H9 (cell line): Measurements from ENCODE around the gene TMEM91. TPM values are rescaled to one million over a fixed set of nuclear protein-coding genes. Genes with fewer than 3 reads are reported as not detected.

ENCODE experiments used
- DNase-seq: peaks from one replicate; pipeline ENCODE4 v3.0.0-alpha.2; 2017
- H2AFZ ChIP-seq: one replicate; pipeline ENCODE4 v1.6.1; 2013; ENCODE audit warnings: mild to moderate bottlenecking, low read length, control low read depth, moderate library complexity
- H2AK5ac ChIP-seq: 2 replicates; pipeline ENCODE4 v1.6.1; 2013; ENCODE audit warnings: low read length, control low read depth, mixed read lengths; ENCODE audit not compliant: insufficient read length
- H2BK120ac ChIP-seq: one replicate; pipeline ENCODE4 v1.6.1; 2013; ENCODE audit warnings: low read depth, mild to moderate bottlenecking, low read length, control low read depth, inconsistent platforms; ENCODE audit not compliant: poor library complexity, severe bottlenecking
- H2BK12ac ChIP-seq: 2 replicates; pipeline ENCODE4 v1.6.1; 2013; ENCODE audit warnings: low read length, control low read depth, mixed read lengths, low read depth; ENCODE audit not compliant: insufficient read length
- H2BK15ac ChIP-seq: 2 replicates; pipeline ENCODE4 v1.6.1; 2013; ENCODE audit warnings: low read depth, low read length, control low read depth
- H2BK20ac ChIP-seq: one replicate; pipeline ENCODE4 v1.6.1; 2013; ENCODE audit warnings: low read depth, mild to moderate bottlenecking, low read length, control low read depth, inconsistent platforms; ENCODE audit not compliant: poor library complexity, severe bottlenecking
- H2BK5ac ChIP-seq: 2 replicates; pipeline ENCODE4 v1.6.1; 2013; ENCODE audit warnings: low read length, control low read depth, mixed read lengths; ENCODE audit not compliant: insufficient read length
- H3K14ac ChIP-seq: 2 replicates; pipeline ENCODE4 v1.6.1; 2013; ENCODE audit warnings: low read length, control low read depth; ENCODE audit not compliant: insufficient read depth
- H3K18ac ChIP-seq: 2 replicates; pipeline ENCODE4 v1.6.1; 2013; ENCODE audit warnings: low read depth, mild to moderate bottlenecking, mixed read lengths, low read length, control low read depth; ENCODE audit not compliant: insufficient read length
- H3K23ac ChIP-seq: 2 replicates; pipeline ENCODE4 v1.6.1; 2013; ENCODE audit warnings: low read length, control low read depth, mixed read lengths, low read depth; ENCODE audit not compliant: insufficient read length
- H3K23me2 ChIP-seq: 2 replicates; pipeline ENCODE4 v1.6.1; 2013; ENCODE audit warnings: low read depth, mild to moderate bottlenecking, mixed read lengths, low read length, control low read depth; ENCODE audit not compliant: insufficient read length, poor library complexity, severe bottlenecking
- H3K27ac ChIP-seq: 2 replicates; pipeline ENCODE4 v1.5.1; 2013; ENCODE audit warnings: low read length, control low read depth, mixed read lengths, low read depth; ENCODE audit not compliant: insufficient read length
- H3K27me3 ChIP-seq: 2 replicates; pipeline ENCODE4 v1.6.1; 2013; ENCODE audit warnings: low read length, control low read depth, inconsistent platforms; ENCODE audit not compliant: insufficient read depth
- H3K4ac ChIP-seq: 2 replicates; pipeline ENCODE4 v1.6.1; 2013; ENCODE audit warnings: low read depth, mild to moderate bottlenecking, control low read depth, inconsistent platforms, low read length, moderate library complexity
- H3K4me1 ChIP-seq: 2 replicates; pipeline ENCODE4 v1.6.1; 2013; ENCODE audit warnings: low read length, control low read depth, inconsistent platforms; ENCODE audit not compliant: insufficient read depth
- H3K4me2 ChIP-seq: 2 replicates; pipeline ENCODE4 v1.6.1; 2013; ENCODE audit warnings: low read length, control low read depth, mixed read lengths; ENCODE audit not compliant: insufficient read length, insufficient read depth
- H3K56ac ChIP-seq: 2 replicates; pipeline ENCODE4 v1.6.1; 2013; ENCODE audit warnings: low read depth, mild to moderate bottlenecking, mixed read lengths, low read length, control low read depth; ENCODE audit not compliant: insufficient read length
- H3K79me1 ChIP-seq: 2 replicates; pipeline ENCODE4 v1.6.1; 2013; ENCODE audit warnings: low read depth, mild to moderate bottlenecking, moderate library complexity, low read length, control low read depth, inconsistent platforms; ENCODE audit not compliant: insufficient read depth, poor library complexity, severe bottlenecking
- H3K79me2 ChIP-seq: 2 replicates; pipeline ENCODE4 v1.6.1; 2013; ENCODE audit warnings: low read length, control low read depth, inconsistent platforms; ENCODE audit not compliant: insufficient read depth
- H3K9ac ChIP-seq: 2 replicates; pipeline ENCODE4 v1.6.1; 2013; ENCODE audit warnings: low read length, control low read depth, mixed read lengths; ENCODE audit not compliant: insufficient read length; ENCODE audit errors: extremely low read depth
- H3K9me3 ChIP-seq: one replicate; pipeline ENCODE4 v1.6.1; 2013; ENCODE audit warnings: low read depth, low read length, inconsistent platforms; ENCODE audit not compliant: control insufficient read depth
- H3T11ph ChIP-seq: one replicate; pipeline ENCODE4 v1.6.1; 2013; ENCODE audit warnings: mild to moderate bottlenecking, low read length, control low read depth, inconsistent platforms
- H4K20me1 ChIP-seq: one replicate; pipeline ENCODE4 v1.6.1; 2013; ENCODE audit not compliant: control insufficient read depth, insufficient read length, insufficient read depth
- H4K5ac ChIP-seq: 2 replicates; pipeline ENCODE4 v1.6.1; 2013; ENCODE audit warnings: low read depth, mild to moderate bottlenecking, mixed read lengths, low read length, control low read depth; ENCODE audit not compliant: insufficient read length
- H4K8ac ChIP-seq: replicated peaks from 2 replicates; pipeline ENCODE4 v1.6.1; 2013; ENCODE audit warnings: low read length, control low read depth, mixed read lengths, low read depth; ENCODE audit not compliant: insufficient read length
- H4K91ac ChIP-seq: 2 replicates; pipeline ENCODE4 v1.6.1; 2013; ENCODE audit warnings: low read depth, mild to moderate bottlenecking, moderate library complexity, mixed read lengths, low read length, control low read depth; ENCODE audit not compliant: insufficient read length
- H3K27ac Mint-ChIP-seq, 3 experiments: 2 replicates in 2 of 3; 3 replicates in 1 of 3; pipeline ENCODE4 v1.8.0; 2020 to 2021; ENCODE audit warnings: mixed read lengths in 3 of 3, mild to moderate bottlenecking in 1 of 3, moderate library complexity in 1 of 3
- H3K27me3 Mint-ChIP-seq: 2 replicates; pipeline ENCODE4 v1.8.0; 2021; ENCODE audit warnings: low read depth, mild to moderate bottlenecking, moderate library complexity, mixed read lengths
- H3K36me3 Mint-ChIP-seq, 3 experiments: 2 replicates in 2 of 3; 3 replicates in 1 of 3; pipeline ENCODE4 v1.8.0; 2020 to 2021; ENCODE audit warnings: low read depth in 3 of 3, mixed read lengths in 3 of 3; ENCODE audit not compliant: insufficient read depth in 1 of 3
- H3K4me1 Mint-ChIP-seq, 2 experiments: 2 replicates each; pipeline ENCODE4 v1.8.0; 2020; ENCODE audit warnings: mixed read lengths in 2 of 2
- H3K4me3 Mint-ChIP-seq, 2 experiments: 2 replicates in 1 of 2; 3 replicates in 1 of 2; pipeline ENCODE4 v1.8.0; 2020 to 2021; ENCODE audit warnings: mild to moderate bottlenecking in 2 of 2, mixed read lengths in 2 of 2, moderate library complexity in 1 of 2
- H3K9me3 Mint-ChIP-seq, 2 experiments: 2 replicates in 1 of 2; 3 replicates in 1 of 2; pipeline ENCODE4 v1.8.0; 2020; ENCODE audit warnings: mild to moderate bottlenecking in 2 of 2, mixed read lengths in 2 of 2, moderate library complexity in 1 of 2
- CTCF ChIP-seq: fragments of 200-600 bp; sonication (generic); conservative IDR thresholded peaks from 3 replicates; pipeline ENCODE4 v1.8.0; 2021; ENCODE audit warnings: antibody characterized with exemption, mild to moderate bottlenecking
- WGBS: extraction: QIAGEN DNeasy Blood & Tissue Kit; methylation state at CpG from one replicate; pipeline ENCODE4 v1.1.7; 2013; ENCODE audit warnings: missing lambda C conversion rate, low lambda C conversion rate, mixed read lengths; ENCODE audit not compliant: insufficient read length; ENCODE audit errors: extremely low coverage; 5-methylcytosine and 5-hydroxymethylcytosine counted together
- total RNA-seq: library from RNA; stranded (reverse); gene quantifications from 2 replicates; pipeline ENCODE4 v1.2.1, GENCODE V29; 2021

Gene TMEM91
- total RNA-seq, 1 experiment from 2014 or later, result 5.7 TPM

GRCh38 chr19:41431426-41432386 lies 55.4 kb downstream of the TMEM91 start:
- H4K20me1 ChIP-seq, result no peaks in the 10 kb centered on the region
- H3K4me2 ChIP-seq, result no peak overlapping the region
- H3K27me3 Mint-ChIP-seq, result no peaks in the 10 kb centered on the region
- peak overlapping the region in 1 of 2 experiments; percentile 1; a peak in 1 of 5 replicates for H3K4me3 Mint-ChIP-seq
- H3K4me1 Mint-ChIP-seq, result peaks cover 14 to 20% of the 10 kb centered on the region in 2 experiments
- H3K9me3 Mint-ChIP-seq, result no peaks in the 10 kb centered on the region
- no peak overlapping the region for H3K9ac ChIP-seq
- H4K91ac ChIP-seq, result no peak overlapping the region
- H3K23ac ChIP-seq, result no peak overlapping the region
- TF ChIP-seq CTCF, result peak; percentile 49; the same call in 2 of the 3 replicates
- H3K18ac ChIP-seq, result no peak overlapping the region
- H3K36me3 Mint-ChIP-seq, result peaks cover 16 to 33% (median 31%) of the 10 kb centered on the region in 3 experiments; a peak in 6 of 7 replicates
- no peak for DNase-seq
- no peak overlapping the region for H2AK5ac ChIP-seq
- 0 out of 7 replicates have a peak overlapping the region, but pooled peaks of 1 of the 3 experiments have one; percentile 28 for H3K27ac Mint-ChIP-seq
- no peak overlapping the region for H4K5ac ChIP-seq
- no peak overlapping the region for H2AFZ ChIP-seq
- no peak overlapping the region for H2BK120ac ChIP-seq
- no peak overlapping the region for H2BK15ac ChIP-seq
- no peak overlapping the region for H3K14ac ChIP-seq
- H2BK5ac ChIP-seq, result no peak overlapping the region
- H3K79me1 ChIP-seq, result no peaks in the 10 kb centered on the region
- H3K4ac ChIP-seq, result no peak overlapping the region
- H3K27ac ChIP-seq, result no peak overlapping the region
- WGBS, result no CpG with 5 or more reads among the region's 23 CpGs
- no peak overlapping the region for H3T11ph ChIP-seq
- no peaks in the 10 kb centered on the region for H3K79me2 ChIP-seq
- peaks cover 11% of the 10 kb centered on the region for H3K23me2 ChIP-seq
- H3K4me1 ChIP-seq, result no peaks in the 10 kb centered on the region
- no peaks in the 10 kb centered on the region for H3K9me3 ChIP-seq
- no peaks in the 10 kb centered on the region for H3K27me3 ChIP-seq
- no peak overlapping the region for H4K8ac ChIP-seq
- H2BK20ac ChIP-seq, result no peak overlapping the region
- no peak overlapping the region for H2BK12ac ChIP-seq
- H3K56ac ChIP-seq, result no peak overlapping the region
